K562 (cell line): ENCODE results near the gene HEG1. TPM values are rescaled to one million over a fixed set of nuclear protein-coding genes. Genes with fewer than 3 reads are reported as not detected.

Experiments
- ATAC-seq: fragments of 200-7000 bp; cut with Tn5 transposase; 3 replicates; pipeline ENCODE4 v1.9.1; 2020; ENCODE audit warnings: moderate library complexity
- BruUV-seq: library from RNA; stranded (reverse); fragments of 400-500 nt; replicated peaks from 2 replicates; lab custom pipeline; 2021; lab: Mats Ljungman, UMichigan
- CTCF ChIA-PET: fragments of 300-600 bp; formaldehyde crosslinking; extraction: SDS; loops from one replicate; lab custom pipeline; 2021; ENCODE audit warnings: low intra/inter-chr PET ratio; lab: Yijun Ruan, JAX
- POLR2A ChIA-PET: fragments of 300-600, 350-650 bp; sonication (Branson Sonifier 250); formaldehyde crosslinking; extraction: SDS; loops from one replicate; lab custom pipeline; 2021; ENCODE audit warnings: antibody characterized with exemption, inconsistent platforms; lab: Yijun Ruan, JAX
- DNase-seq, 4 experiments: peaks; one replicate each; pipeline versions ENCODE4 v3.0.0 to v3.0.0-alpha.2; 2011 to 2018; ENCODE audit warnings: low spot score in 3 of 4, mixed read lengths in 3 of 4; ENCODE audit errors: extremely low read depth in 1 of 4
- FAIRE-seq: peaks from 2 replicates; lab custom pipeline; 2011; peaks lifted over from hg19 to GRCh38; lab: Jason Lieb, UNC
- H2AFZ ChIP-seq: 2 replicates; pipeline ENCODE4 v1.6.0; 2011; ENCODE audit warnings: low read depth, low read length, control low read depth, inconsistent platforms
- H3K27ac ChIP-seq: fragments of 200-600 bp; 3 replicates; pipeline ENCODE4 v1.8.0; 2011; ENCODE audit warnings: low read depth, mild to moderate bottlenecking, control low read depth, inconsistent platforms, low read length, moderate library complexity, mixed read lengths; ENCODE audit errors: extremely low read depth
- H3K27me3 ChIP-seq, 2 experiments: fragments of 300-600 bp in 1 of 2; 2 replicates in 1 of 2; 3 replicates in 1 of 2; pipeline versions ENCODE4 v1.6.0 to v1.8.0; 2011; ENCODE audit warnings: inconsistent platforms in 2 of 2, low read length in 2 of 2, mild to moderate bottlenecking in 1 of 2, mixed read lengths in 1 of 2, moderate library complexity in 1 of 2; ENCODE audit not compliant: control insufficient read depth in 2 of 2, insufficient read depth in 2 of 2
- H3K36me3 ChIP-seq: fragments of 300-600 bp; 3 replicates; pipeline ENCODE4 v1.8.0; 2011; ENCODE audit warnings: mild to moderate bottlenecking, low read length, inconsistent platforms; ENCODE audit not compliant: control insufficient read depth, insufficient read depth
- H3K4me1 ChIP-seq, 2 experiments: fragments of 200-600 bp in 1 of 2; replicated peaks in 1 of 2; 2 replicates in 1 of 2; 3 replicates in 1 of 2; pipeline versions ENCODE4 v1.5.1 to v1.8.0; 2011; ENCODE audit warnings: inconsistent platforms in 2 of 2, low read length in 2 of 2, mild to moderate bottlenecking in 1 of 2, mixed read lengths in 1 of 2, moderate library complexity in 1 of 2; ENCODE audit not compliant: control insufficient read depth in 2 of 2, insufficient read depth in 2 of 2
- H3K4me2 ChIP-seq: 2 replicates; pipeline ENCODE4 v1.6.1; 2011; ENCODE audit warnings: low read length, control low read depth, inconsistent platforms, mixed read lengths; ENCODE audit not compliant: insufficient read depth
- H3K4me3 ChIP-seq: fragments of 200-600 bp; sonication (generic), shearing (Covaris generic); 2 replicates; pipeline ENCODE4 v1.5.1; 2016; ENCODE audit warnings: control low read depth, inconsistent platforms
- H3K79me2 ChIP-seq: fragments of 200-600 bp; 3 replicates; pipeline ENCODE4 v1.8.0; 2011; ENCODE audit warnings: low read length, inconsistent platforms; ENCODE audit not compliant: control insufficient read depth, insufficient read depth
- H3K9ac ChIP-seq, 2 experiments: 2 replicates each; pipeline versions ENCODE4 v1.6.0 to v1.6.1; 2011; ENCODE audit warnings: low read depth in 2 of 2, low read length in 2 of 2, control low read depth in 1 of 2, inconsistent platforms in 1 of 2, mild to moderate bottlenecking in 1 of 2, mixed read lengths in 1 of 2; ENCODE audit not compliant: insufficient read depth in 1 of 2
- H3K9me1 ChIP-seq: one replicate; pipeline ENCODE4 v1.6.0; 2011; ENCODE audit warnings: inconsistent platforms, mild to moderate bottlenecking, low read length, moderate library complexity; ENCODE audit not compliant: control insufficient read depth, insufficient read depth
- H3K9me3 ChIP-seq: replicated peaks from 2 replicates; pipeline ENCODE4 v1.5.1; 2011; ENCODE audit warnings: low read depth, low read length, inconsistent platforms; ENCODE audit not compliant: control insufficient read depth, insufficient read depth
- H4K20me1 ChIP-seq: replicated peaks from 2 replicates; pipeline ENCODE4 v1.6.1; 2011; ENCODE audit warnings: low read length, inconsistent platforms, mixed read lengths; ENCODE audit not compliant: control insufficient read depth, insufficient read depth
- ARHGAP35 ChIP-seq: fragments of 450-650 bp; IDR thresholded peaks from 2 replicates; pipeline ENCODE4 v1.6.1; 2018; ENCODE audit not compliant: partially characterized antibody
- CTBP1 ChIP-seq: fragments of 450-650 bp; IDR thresholded peaks from 2 replicates; pipeline ENCODE4 v1.6.1; 2016; ENCODE audit warnings: borderline replicate concordance
- GABPA ChIP-seq: fragments of 200-800 bp; sonication (Bioruptor generic); conservative IDR thresholded peaks from 2 replicates; pipeline ENCODE4 v1.6.1; 2016; ENCODE audit warnings: low read depth, missing genetic modification characterization, missing compliant biosample characterization
- HNRNPH1 ChIP-seq: fragments of 200-400 bp; formaldehyde crosslinking; optimal IDR thresholded peaks from 2 replicates; pipeline ENCODE3; 2017; ENCODE audit warnings: low read depth, mild to moderate bottlenecking, low read length, moderate library complexity
- NCOA2 ChIP-seq, 2 experiments: fragments of 450-650 bp; IDR thresholded peaks; 2 replicates each; pipeline ENCODE4 v1.6.1; 2018; ENCODE audit warnings: mild to moderate bottlenecking in 2 of 2, moderate library complexity in 1 of 2; ENCODE audit not compliant: partially characterized antibody in 2 of 2
- POLR3G ChIP-seq: IDR thresholded peaks from 2 replicates; pipeline ENCODE4 v1.6.1; 2011; ENCODE audit not compliant: insufficient read length, insufficient replicate concordance; ENCODE audit errors: extremely low read depth
- SMARCB1 ChIP-seq: IDR thresholded peaks from 2 replicates; pipeline ENCODE4 v1.6.1; 2011; ENCODE audit warnings: improper control_type of control experiment, low read depth; ENCODE audit not compliant: insufficient read length
- ZNF184 ChIP-seq: sonication (generic); formaldehyde crosslinking; IDR thresholded peaks from 2 replicates; pipeline ENCODE4 v1.5.0; 2020; ENCODE audit warnings: missing genetic modification reagents
- WGBS: fragments of 100-300 bp; shearing (Covaris generic); methylation state at CpG from one replicate; pipeline ENCODE4 v1.1.6; 2016; ENCODE audit warnings: low coverage, mixed read lengths; ENCODE audit not compliant: insufficient coverage; ENCODE audit errors: missing lambda C conversion rate; 5-methylcytosine and 5-hydroxymethylcytosine counted together
- in situ Hi-C: fragments of 300-500 bp; cut with MboI; formaldehyde crosslinking; loops from 4 replicates; pipeline ENCODE4 v1.15.0; 2018; ENCODE audit warnings: inconsistent platforms, mixed read lengths
- intact Hi-C: fragments of 100-400 bp; cut with micrococcal nuclease; formaldehyde crosslinking; loops from 2 replicates; pipeline ENCODE4 v1.14.2; 2022
- polyA plus RNA-seq, 8 experiments: library from polyadenylated mRNA; depleted of rRNA in 4 of 8; stranded (reverse) in 5 of 8; unstranded in 3 of 8; fragments of >200 nt; fragmentation: Nextera tagmentation in 2 of 8; fragmentation: Illumina TruSeq in 1 of 8; extraction: Ambion mirVana in 2 of 8; extraction: Trizol in 1 of 8; gene quantifications; 2 replicates each; pipeline versions ENCODE4 v1.2.1 to v1.2.3, GENCODE V29; 2011 to 2014; ENCODE audit warnings: inconsistent platforms in 1 of 8, missing spikeins in 1 of 8
- total RNA-seq, 7 experiments: library from RNA; depleted of rRNA in 6 of 7; stranded (reverse); fragments of >200 nt in 6 of 7; fragmentation: Illumina TruSeq in 2 of 7; extraction: Trizol in 2 of 7; gene quantifications; 2 replicates each; pipeline versions ENCODE4 v1.2.1 to v1.2.3, GENCODE V29; 2011 to 2021; ENCODE audit warnings: low replicate concordance in 1 of 7
- TF ChIP-seq, protein P1 (sequence below), 2 experiments: fragments of 450-650 bp in 1 of 2; sonication (generic) in 1 of 2; formaldehyde crosslinking in 1 of 2; IDR thresholded peaks; 2 replicates each; pipeline versions ENCODE4 v1.7.1 to v1.9.0; 2016 to 2022; ENCODE audit warnings: inconsistent platforms in 1 of 2, mild to moderate bottlenecking in 1 of 2, missing genetic modification reagents in 1 of 2
- TF ChIP-seq, protein P2 (sequence below), 2 experiments: fragments of 450-650 bp; IDR thresholded peaks; 2 replicates each; pipeline ENCODE4 v1.6.1; 2016

The HEG1 gene
- total and polyA plus RNA-seq, 9 of the 15 experiments (the other 6 are each of a cell fraction or from before 2014, with no cell fraction given), result 0.24 TPM; not detected in 8

DNA sequence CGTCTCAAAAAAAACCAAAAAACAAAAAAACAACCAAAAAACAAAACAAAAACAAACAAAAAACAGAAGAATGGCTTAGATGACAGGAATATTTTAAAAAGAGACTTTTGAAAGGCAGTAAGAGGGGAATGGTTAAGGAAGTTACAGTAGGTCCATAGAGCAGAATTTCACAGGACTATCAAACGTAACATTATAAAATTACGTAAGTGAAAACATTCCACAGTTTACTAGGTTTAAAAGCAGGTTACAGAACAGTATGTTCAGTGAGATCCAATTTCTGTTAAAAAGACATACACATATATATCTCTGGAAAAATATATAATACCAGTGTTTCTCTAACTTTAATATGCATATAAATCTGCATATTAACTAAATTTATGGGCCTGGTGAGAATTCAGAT is 71.0 kb downstream of the HEG1 start:
- ChIA-PET CTCF (no interaction called here), POLR2A (no interaction called here)
- ATAC-seq (no peak), FAIRE-seq (no peak), DNase-seq (no peak)
- intact Hi-C loops, result loop anchor here (5.0 to 10.0 kb wide), 2 partner anchors 57 to 220 kb away; no protein-coding TSS in a partner anchor
- in situ Hi-C loops, result no loop called here
- no peaks in the 10 kb centered on the region for H3K36me3 ChIP-seq
- no peak overlapping the region for H3K4me2 ChIP-seq
- H2AFZ ChIP-seq, result no peak overlapping the region
- whole genome bisulfite sequencing, result 0% methylated on average over 2 of the region's 3 CpGs
- H3K79me2 ChIP-seq, result no peaks in the 10 kb centered on the region
- no peaks in the 10 kb centered on the region for H4K20me1 ChIP-seq
- H3K27me3 ChIP-seq, result peaks cover 3 to 13% of the 10 kb centered on the region in 2 experiments; a peak in 3 of 5 replicates
- no TSS peak for BruUV-seq
- no peak overlapping the region for H3K9ac ChIP-seq
- no peaks in the 10 kb centered on the region for H3K4me1 ChIP-seq
- H3K9me3 ChIP-seq, result no peaks in the 10 kb centered on the region
- no peak overlapping the region for H3K27ac ChIP-seq
- no peaks in the 10 kb centered on the region for H3K9me1 ChIP-seq
- no peak overlapping the region for H3K4me3 ChIP-seq
- no peak for TF ChIP-seq SMARCB1
- no peak for TF ChIP-seq GABPA (tag)
- TF ChIP-seq, protein P1, sequence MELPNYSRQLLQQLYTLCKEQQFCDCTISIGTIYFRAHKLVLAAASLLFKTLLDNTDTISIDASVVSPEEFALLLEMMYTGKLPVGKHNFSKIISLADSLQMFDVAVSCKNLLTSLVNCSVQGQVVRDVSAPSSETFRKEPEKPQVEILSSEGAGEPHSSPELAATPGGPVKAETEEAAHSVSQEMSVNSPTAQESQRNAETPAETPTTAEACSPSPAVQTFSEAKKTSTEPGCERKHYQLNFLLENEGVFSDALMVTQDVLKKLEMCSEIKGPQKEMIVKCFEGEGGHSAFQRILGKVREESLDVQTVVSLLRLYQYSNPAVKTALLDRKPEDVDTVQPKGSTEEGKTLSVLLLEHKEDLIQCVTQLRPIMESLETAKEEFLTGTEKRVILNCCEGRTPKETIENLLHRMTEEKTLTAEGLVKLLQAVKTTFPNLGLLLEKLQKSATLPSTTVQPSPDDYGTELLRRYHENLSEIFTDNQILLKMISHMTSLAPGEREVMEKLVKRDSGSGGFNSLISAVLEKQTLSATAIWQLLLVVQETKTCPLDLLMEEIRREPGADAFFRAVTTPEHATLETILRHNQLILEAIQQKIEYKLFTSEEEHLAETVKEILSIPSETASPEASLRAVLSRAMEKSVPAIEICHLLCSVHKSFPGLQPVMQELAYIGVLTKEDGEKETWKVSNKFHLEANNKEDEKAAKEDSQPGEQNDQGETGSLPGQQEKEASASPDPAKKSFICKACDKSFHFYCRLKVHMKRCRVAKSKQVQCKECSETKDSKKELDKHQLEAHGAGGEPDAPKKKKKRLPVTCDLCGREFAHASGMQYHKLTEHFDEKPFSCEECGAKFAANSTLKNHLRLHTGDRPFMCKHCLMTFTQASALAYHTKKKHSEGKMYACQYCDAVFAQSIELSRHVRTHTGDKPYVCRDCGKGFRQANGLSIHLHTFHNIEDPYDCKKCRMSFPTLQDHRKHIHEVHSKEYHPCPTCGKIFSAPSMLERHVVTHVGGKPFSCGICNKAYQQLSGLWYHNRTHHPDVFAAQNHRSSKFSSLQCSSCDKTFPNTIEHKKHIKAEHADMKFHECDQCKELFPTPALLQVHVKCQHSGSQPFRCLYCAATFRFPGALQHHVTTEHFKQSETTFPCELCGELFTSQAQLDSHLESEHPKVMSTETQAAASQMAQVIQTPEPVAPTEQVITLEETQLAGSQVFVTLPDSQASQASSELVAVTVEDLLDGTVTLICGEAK (IDR thresholded peaks at IDR 0.05), result no peak
- TF ChIP-seq, protein P1 (CRISPR knock-in tag; IDR thresholded peaks at IDR 0.05), result no peak
- TF ChIP-seq ARHGAP35, result no peak
- TF ChIP-seq ZNF184, result no peak
- TF ChIP-seq POLR3G, result no peak
- no peak for TF ChIP-seq CTBP1
- TF ChIP-seq NCOA2 (IDR thresholded peaks at IDR 0.05; ENCODE audit: partially characterized antibody in 2 of 2), result no peak
- no peak for TF ChIP-seq HNRNPH1
- TF ChIP-seq, protein P2, sequence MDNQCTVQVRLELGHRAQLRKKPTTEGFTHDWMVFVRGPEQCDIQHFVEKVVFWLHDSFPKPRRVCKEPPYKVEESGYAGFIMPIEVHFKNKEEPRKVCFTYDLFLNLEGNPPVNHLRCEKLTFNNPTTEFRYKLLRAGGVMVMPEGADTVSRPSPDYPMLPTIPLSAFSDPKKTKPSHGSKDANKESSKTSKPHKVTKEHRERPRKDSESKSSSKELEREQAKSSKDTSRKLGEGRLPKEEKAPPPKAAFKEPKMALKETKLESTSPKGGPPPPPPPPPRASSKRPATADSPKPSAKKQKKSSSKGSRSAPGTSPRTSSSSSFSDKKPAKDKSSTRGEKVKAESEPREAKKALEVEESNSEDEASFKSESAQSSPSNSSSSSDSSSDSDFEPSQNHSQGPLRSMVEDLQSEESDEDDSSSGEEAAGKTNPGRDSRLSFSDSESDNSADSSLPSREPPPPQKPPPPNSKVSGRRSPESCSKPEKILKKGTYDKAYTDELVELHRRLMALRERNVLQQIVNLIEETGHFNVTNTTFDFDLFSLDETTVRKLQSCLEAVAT (IDR thresholded peaks at IDR 0.05), result no peak
